Endodermal cell (in vitro differentiated cells): Measurements from ENCODE around the gene DAPK2. TPM values are rescaled to one million over a fixed set of nuclear protein-coding genes. Genes with fewer than 3 reads are reported as not detected.

ENCODE experiments used
- DNase-seq: peaks from one replicate; pipeline ENCODE4 v3.0.0-alpha.2; 2017
- H3K27ac ChIP-seq: 2 replicates; pipeline ENCODE4 v1.5.1; 2013; ENCODE audit warnings: mild to moderate bottlenecking, low read depth, low read length, moderate library complexity
- H3K27me3 ChIP-seq: 2 replicates; pipeline ENCODE4 v1.6.1; 2013; ENCODE audit warnings: mild to moderate bottlenecking, low read length, moderate library complexity; ENCODE audit not compliant: insufficient read depth, control insufficient read depth, poor library complexity, severe bottlenecking
- H3K36me3 ChIP-seq: 2 replicates; pipeline ENCODE4 v1.7.0; 2013; ENCODE audit warnings: mild to moderate bottlenecking, low read length, moderate library complexity; ENCODE audit not compliant: control insufficient read depth, insufficient read depth
- H3K4me1 ChIP-seq: one replicate; pipeline ENCODE4 v1.7.0; 2013; ENCODE audit warnings: low read length; ENCODE audit not compliant: control insufficient read depth, insufficient read depth
- H3K4me3 ChIP-seq: 2 replicates; pipeline ENCODE4 v1.5.1; 2013; ENCODE audit warnings: mild to moderate bottlenecking, low read length, moderate library complexity
- H3K9ac ChIP-seq: 2 replicates; pipeline ENCODE4 v1.6.1; 2013; ENCODE audit warnings: mild to moderate bottlenecking, low read length, moderate library complexity; ENCODE audit not compliant: poor library complexity, severe bottlenecking; ENCODE audit errors: extremely low read depth
- H3K9me3 ChIP-seq: 2 replicates; pipeline ENCODE4 v1.6.1; 2013; ENCODE audit warnings: mild to moderate bottlenecking, low read length, moderate library complexity; ENCODE audit not compliant: control insufficient read depth
- H3K27ac Mint-ChIP-seq: 2 replicates; pipeline ENCODE4 v1.8.0; 2020; ENCODE audit warnings: mixed read lengths
- H3K27me3 Mint-ChIP-seq: 2 replicates; pipeline ENCODE4 v1.8.0; 2021; ENCODE audit warnings: mild to moderate bottlenecking, mixed read lengths; ENCODE audit not compliant: insufficient read depth
- H3K36me3 Mint-ChIP-seq: 2 replicates; pipeline ENCODE4 v1.8.0; 2020; ENCODE audit warnings: low read depth, mixed read lengths
- H3K4me1 Mint-ChIP-seq: 2 replicates; pipeline ENCODE4 v1.8.0; 2020; ENCODE audit warnings: mixed read lengths
- H3K4me3 Mint-ChIP-seq: 2 replicates; pipeline ENCODE4 v1.8.0; 2020; ENCODE audit warnings: mild to moderate bottlenecking, moderate library complexity, mixed read lengths
- H3K9me3 Mint-ChIP-seq: 2 replicates; pipeline ENCODE4 v1.8.0; 2020; ENCODE audit warnings: mild to moderate bottlenecking, mixed read lengths
- CTCF ChIP-seq: fragments of 200-600 bp; sonication (generic); conservative IDR thresholded peaks from 2 replicates; pipeline ENCODE4 v1.5.0; 2021; ENCODE audit warnings: antibody characterized with exemption, mild to moderate bottlenecking
- WGBS, 2 experiments: methylation state at CpG; one replicate each; pipeline versions ENCODE4 v1.1.5 to v1.1.7; 2013; ENCODE audit warnings: missing lambda C conversion rate in 2 of 2, mixed read lengths in 1 of 2; ENCODE audit not compliant: insufficient coverage in 1 of 2, insufficient read length in 1 of 2; 5-methylcytosine and 5-hydroxymethylcytosine counted together
- total RNA-seq, 2 donors: library from RNA; stranded (reverse); fragmentation: NEBNext Ultra II Directional in 1 of 2; extraction: Animal tissue kit (Norgen Biotek cat#: 25700) in 1 of 2; gene quantifications; 2 replicates in 1 of 2; 3 replicates in 1 of 2; pipeline ENCODE4 v1.2.1, GENCODE V29; 2021

The DAPK2 gene
- total RNA-seq, 2 donors from 2014 or later, result 2.4 to 2.6 TPM

GRCh38 chr15:64092864-64093626, 46.8 kb upstream of the DAPK2 start:
- WGBS, 2 experiments, result 9 to 10% methylated on average over 12 to 22 of the region's 22 CpGs
- H3K27me3 Mint-ChIP-seq, result peaks cover 2% of the 10 kb centered on the region
- H3K9me3 ChIP-seq, result peaks cover 2% of the 10 kb centered on the region
- peak; percentile 78 for DNase-seq
- peaks cover 16% of the 10 kb centered on the region for H3K36me3 Mint-ChIP-seq
- H3K4me3 Mint-ChIP-seq, result peak overlapping the region; percentile 97
- peak overlapping the region; percentile 68 for H3K9ac ChIP-seq
- H3K4me3 ChIP-seq, result peak overlapping the region; percentile 96
- H3K36me3 ChIP-seq, result peaks cover 13% of the 10 kb centered on the region
- H3K4me1 ChIP-seq, result no peaks in the 10 kb centered on the region
- peak; percentile 41 for TF ChIP-seq CTCF
- H3K4me1 Mint-ChIP-seq, result peaks cover 24% of the 10 kb centered on the region
- H3K27ac Mint-ChIP-seq, result peak overlapping the region; percentile 99
- H3K27me3 ChIP-seq, result no peaks in the 10 kb centered on the region
- peaks cover under 1% of the 10 kb centered on the region for H3K9me3 Mint-ChIP-seq
- peak overlapping the region; percentile 62 for H3K27ac ChIP-seq

- Mint-ChIP-seq H3K9me3 (peaks cover 4% of the 10 kb centered on the region), H3K27ac (peak overlapping the region; percentile 99), H3K36me3 (peaks cover 24% of the 10 kb centered on the region), H3K27me3 (peaks cover 2% of the 10 kb centered on the region), H3K4me3 (peak overlapping the region; percentile 97), H3K4me1 (peaks cover 19% of the 10 kb centered on the region)
- H3K4me3 ChIP-seq, result peak overlapping the region; percentile 96
- DNase-seq, result no peak
- no peaks in the 10 kb centered on the region for H3K27me3 ChIP-seq
- TF ChIP-seq CTCF, result peak; percentile 58
- H3K4me1 ChIP-seq, result no peaks in the 10 kb centered on the region
- peaks cover 21% of the 10 kb centered on the region for H3K36me3 ChIP-seq
- no peak overlapping the region for H3K27ac ChIP-seq
- peaks cover 10% of the 10 kb centered on the region for H3K9me3 ChIP-seq
- H3K9ac ChIP-seq, result no peak overlapping the region
Observed at GRCh38 chr15:64092075-64092820, 46.0 kb upstream of the DAPK2 start.

GRCh38 chr15:64090527-64090926, 44.2 kb upstream of the DAPK2 start:
- peak overlapping the region; percentile 3 for H3K27ac Mint-ChIP-seq
- peaks cover 10% of the 10 kb centered on the region for H3K4me1 Mint-ChIP-seq

More at GRCh38 chr15:64090527-64090926, 44.2 kb upstream of the DAPK2 start:
- H3K36me3 Mint-ChIP-seq, result peaks cover 34% of the 10 kb centered on the region
- H3K4me1 ChIP-seq, result no peaks in the 10 kb centered on the region
- H3K4me3 Mint-ChIP-seq, result no peak overlapping the region
- no peak for DNase-seq
- H3K27me3 ChIP-seq, result no peaks in the 10 kb centered on the region
- no peak for TF ChIP-seq CTCF
- no peak overlapping the region for H3K9ac ChIP-seq
- WGBS, 2 experiments, result 92 to 100% methylated on average over 3 of the region's 3 CpGs
- peaks cover 2% of the 10 kb centered on the region for H3K27me3 Mint-ChIP-seq
- peaks cover 22% of the 10 kb centered on the region for H3K36me3 ChIP-seq
- no peak overlapping the region for H3K27ac ChIP-seq
- H3K9me3 Mint-ChIP-seq, result peaks cover 4% of the 10 kb centered on the region
- H3K4me3 ChIP-seq, result no peak overlapping the region
- H3K9me3 ChIP-seq, result peaks cover 10% of the 10 kb centered on the region
